HG03439 (cell line): Measurements from ENCODE around the gene NEU4.
"Not testable (repeated sequence)": the region's sequence is repeated elsewhere in the genome, so short reads cannot be mapped to it uniquely, and the experiment has no call there.

ENCODE experiments used
- ATAC-seq: cut with Tn5 transposase; IDR thresholded peaks from one replicate; pipeline ENCODE4 v1.9.1; 2021; ENCODE audit warnings: mild to moderate bottlenecking, moderate library complexity; ENCODE audit not compliant: unreplicated experiment

Gene NEU4

DNA sequence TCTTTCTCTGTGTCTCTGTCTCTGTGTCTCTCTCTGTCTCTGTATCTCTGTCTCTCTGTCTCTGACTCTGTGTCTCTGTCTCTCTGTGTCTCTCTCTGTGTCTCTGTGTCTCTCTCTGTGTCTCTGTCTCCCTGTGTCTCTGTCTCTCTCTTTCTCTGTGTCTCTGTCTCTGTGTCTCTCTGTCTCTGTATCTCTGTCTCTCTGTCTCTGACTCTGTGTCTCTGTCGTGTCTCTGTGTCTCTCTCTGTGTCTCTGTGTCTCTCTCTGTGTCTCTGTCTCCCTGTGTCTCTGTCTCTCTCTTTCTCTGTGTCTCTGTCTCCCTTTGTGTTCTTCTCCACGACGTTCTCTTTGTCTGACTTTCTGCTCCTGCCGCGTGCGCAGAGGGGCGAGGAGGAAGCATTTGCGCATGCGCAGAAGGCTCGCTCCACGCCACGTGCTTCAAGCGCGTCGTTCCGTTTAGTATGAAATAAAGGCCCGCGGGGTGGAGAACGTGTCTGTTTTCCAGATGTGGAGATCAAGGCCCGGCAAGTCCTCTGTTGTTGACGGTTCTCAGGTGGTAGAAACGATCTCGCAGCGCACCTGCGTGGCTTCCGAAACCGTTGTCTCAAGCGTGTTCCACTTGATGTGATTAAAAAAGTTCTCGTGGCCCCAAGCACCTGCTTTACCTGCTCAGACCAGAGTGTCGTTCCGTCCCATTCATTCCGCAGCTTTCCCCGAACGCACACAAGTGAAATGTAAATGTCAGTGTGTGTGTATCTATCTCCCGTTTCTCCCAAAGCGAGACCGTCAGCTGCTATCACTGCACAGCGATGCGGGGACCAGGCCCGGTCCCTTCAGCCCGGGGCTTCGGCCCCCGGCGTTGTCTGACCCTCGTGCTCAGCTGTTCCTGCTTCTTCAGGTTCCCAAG is 14.8 kb downstream of the NEU4 start:
- ATAC-seq: not testable (repeated sequence)

DNA sequence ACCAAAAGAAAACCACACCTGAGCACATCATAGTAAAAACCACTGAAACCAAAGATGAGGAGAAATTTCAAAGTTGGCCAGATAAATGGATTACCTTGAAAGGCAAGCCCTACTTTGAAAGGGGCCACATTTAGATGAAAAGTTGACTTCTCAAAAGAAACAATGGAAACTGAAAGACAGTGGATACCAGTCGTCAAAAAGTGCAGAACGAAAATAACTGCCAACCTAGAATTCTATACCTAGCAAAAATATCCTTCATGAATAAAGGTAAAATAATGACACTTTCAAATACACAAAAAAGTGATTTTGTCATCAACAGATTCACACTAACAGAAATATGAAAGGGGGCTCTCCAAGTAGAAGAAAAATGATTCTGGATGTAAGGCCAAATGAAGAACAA is 18.4 kb downstream of the NEU4 start:
- no peak for ATAC-seq

DNA sequence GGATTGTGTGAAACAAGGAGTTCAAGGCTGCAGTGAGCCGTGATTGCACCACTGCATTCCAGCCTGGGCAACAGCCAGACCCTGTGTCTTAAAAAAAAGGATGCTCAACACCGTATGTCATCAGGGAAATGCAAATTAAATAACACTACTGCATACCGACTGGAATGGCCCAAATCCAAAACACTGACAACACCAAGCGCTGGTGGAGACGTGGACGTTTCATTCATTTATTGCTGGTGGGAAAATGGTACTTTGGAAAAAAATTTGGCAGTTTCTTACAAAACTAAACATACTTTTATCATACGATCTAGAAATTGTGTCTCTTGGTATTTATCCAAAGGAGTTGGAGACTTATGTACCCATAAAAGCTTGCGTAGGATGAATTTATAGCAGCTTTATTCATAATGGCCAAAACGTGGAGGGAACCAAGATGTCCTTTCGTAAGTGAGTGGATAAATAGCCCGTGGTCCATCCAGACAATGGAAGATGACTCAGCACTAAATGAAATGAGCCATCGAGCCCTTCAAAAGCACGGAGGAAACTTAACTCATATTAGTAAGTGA is 24.2 kb downstream of the NEU4 start:
- no peak for ATAC-seq

DNA sequence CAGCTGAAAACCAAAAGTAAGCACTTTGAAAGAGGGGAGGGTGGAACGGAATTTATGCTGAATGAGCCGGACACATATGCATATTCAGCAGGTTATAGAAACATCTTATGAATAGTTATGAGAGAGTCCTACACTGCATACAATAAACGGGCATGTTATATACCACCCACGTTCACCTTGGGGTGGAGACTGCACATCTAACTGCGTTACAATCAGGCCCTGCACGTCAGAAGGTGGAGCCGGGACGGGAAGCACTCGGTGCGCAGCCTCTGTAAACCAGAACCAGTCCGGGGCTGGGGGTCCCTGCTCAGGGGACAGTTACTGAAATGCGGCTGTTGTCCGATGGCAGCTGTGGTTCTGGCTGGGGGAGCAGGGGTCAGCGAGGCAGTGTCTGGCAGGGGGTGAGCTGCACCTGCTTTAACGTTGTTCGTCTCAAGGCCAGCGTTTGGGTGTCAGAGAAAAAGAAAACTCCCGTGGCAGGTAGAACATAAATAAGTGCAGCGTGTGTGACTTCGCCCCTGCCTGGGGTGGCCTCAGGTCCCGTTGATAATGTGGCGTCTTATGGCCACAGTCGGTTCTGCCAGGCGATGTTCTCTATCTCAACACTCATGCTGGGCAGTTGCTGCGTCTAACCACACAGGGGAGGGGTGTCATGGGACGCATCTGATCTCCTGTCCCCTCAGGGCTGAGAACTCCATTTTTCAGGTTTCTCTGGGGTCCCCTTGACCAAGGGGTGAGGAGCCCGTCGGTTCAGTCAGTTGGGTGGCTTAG is 24.9 kb downstream of the NEU4 start:
- not testable (repeated sequence) for ATAC-seq

GRCh38 chr2:241834527-241835210 is 25.7 kb downstream of the NEU4 start:
- ATAC-seq: no peak

- no peak for ATAC-seq
Observed at GRCh38 chr2:241835611-241836010, 26.6 kb downstream of the NEU4 start.

DNA sequence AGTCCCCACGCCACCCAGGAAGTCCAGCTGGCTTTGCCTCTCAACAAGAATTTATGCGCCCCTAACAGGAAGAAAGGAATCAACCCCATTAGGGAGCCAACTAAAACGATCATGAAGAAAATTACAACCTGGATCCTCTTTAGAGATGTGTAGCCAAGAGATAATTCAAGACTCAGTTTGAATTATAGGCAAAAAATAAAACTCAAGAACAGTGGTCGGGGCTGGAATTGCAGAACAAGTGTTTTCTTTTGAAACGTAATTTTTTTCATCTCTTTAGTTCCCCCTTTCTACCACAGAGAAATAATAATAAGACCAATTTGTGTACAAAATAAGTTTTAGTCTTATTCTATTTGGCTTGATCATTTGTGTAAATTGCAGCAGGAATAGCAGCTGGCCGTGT is 27.3 kb downstream of the NEU4 start:
- ATAC-seq: no peak

DNA sequence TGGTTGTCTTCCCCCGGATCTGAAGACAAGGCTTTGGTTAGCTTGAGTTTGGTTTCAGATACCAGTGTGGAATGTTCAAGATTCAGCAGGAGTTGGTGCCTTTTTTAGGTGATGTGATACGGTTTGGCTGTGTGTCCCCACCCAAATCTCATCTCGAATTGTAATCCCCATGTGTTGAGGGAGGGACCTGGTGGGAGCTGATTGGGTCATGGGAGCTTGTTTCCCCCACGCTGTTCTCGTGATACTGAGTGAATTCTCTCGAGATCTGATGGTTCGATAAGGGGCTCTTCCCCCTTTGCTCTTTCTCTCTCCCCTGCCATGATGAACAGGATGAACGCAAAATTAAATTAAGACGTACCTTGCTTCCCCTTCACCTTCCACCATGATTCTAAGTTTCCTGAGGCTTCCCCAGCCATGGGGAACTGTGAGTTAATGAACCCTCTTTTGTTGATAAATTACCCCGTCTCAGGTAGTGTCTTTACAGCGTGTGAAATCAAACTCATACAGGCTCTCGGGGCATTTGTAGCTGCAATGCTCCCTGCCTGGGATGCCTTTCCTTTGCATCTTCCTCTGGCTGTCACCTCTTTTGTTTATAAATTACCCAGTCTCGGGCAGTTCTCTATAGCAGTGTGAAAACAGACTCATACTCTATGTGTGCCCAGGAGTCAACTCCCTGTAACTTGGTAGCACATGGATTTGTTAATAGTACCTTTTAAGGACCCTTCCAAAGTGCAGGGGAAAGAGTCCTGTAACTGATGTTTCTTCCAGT is 28.4 kb downstream of the NEU4 start:
- ATAC-seq: no peak

DNA sequence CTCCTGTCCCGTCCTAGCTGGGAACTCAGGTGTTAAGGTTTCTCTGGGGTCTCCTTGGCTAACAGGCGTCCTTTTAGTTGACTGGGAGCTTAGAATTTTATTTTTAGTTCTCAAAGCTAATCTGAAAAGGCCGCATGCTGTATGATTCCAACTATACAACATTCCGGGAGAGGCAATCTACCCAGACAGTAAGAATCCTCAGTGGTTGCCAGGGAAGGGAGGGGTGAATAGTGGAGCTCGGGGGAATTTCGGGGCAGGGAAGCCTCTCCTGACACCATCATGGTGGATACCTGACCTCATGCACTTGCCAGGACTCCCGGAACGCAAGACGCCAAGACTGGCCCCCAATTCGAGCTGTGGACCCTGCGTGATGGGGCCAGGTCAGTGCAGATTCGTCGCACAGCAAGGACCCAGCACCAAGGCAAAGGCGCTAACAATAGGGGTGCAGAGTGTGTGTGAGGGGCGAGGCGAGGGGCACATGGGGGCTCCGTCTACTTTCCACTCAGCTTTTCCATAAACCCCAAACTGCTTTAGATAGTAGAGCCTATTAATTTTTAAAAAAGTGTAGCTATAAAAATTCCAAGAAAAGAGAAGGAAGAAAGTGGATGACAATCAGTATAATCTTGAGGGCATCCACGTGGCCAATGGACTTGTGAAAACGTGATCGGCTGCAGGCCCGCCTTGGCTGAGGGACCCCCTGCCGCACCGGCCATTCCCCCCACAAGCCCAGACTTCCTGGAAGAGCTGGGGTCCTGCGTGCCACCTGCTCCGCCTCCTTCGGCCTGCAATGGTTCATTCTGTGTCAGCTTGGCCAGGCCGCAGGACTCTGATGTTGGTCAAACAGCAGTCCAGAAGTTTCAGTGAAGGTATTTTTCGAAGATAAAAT is 32.4 kb downstream of the NEU4 start:
- ATAC-seq: no peak

DNA sequence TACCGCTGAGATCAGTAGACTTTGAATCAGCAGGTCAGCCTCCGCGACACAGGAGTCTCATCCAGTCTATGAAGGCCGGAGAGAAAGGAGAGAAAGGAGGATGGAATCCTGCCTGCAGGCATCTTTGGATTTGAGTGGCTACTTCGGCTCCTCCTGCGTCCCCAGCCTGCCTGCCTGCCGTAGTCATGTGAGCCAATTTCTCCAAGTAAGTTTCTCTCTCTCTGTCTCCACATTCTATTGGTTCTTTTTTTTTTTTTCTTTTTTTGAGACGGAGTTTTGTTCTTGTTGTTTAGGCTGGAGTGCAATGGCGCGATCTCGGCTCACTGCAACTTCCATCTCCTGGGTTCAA is 33.0 kb downstream of the NEU4 start:
- ATAC-seq: no peak

- no peak for ATAC-seq
Observed at GRCh38 chr2:241842620-241843211, 33.7 kb downstream of the NEU4 start.

GRCh38 chr2:241843321-241844065 is 34.5 kb downstream of the NEU4 start:
- ATAC-seq: no peak

DNA sequence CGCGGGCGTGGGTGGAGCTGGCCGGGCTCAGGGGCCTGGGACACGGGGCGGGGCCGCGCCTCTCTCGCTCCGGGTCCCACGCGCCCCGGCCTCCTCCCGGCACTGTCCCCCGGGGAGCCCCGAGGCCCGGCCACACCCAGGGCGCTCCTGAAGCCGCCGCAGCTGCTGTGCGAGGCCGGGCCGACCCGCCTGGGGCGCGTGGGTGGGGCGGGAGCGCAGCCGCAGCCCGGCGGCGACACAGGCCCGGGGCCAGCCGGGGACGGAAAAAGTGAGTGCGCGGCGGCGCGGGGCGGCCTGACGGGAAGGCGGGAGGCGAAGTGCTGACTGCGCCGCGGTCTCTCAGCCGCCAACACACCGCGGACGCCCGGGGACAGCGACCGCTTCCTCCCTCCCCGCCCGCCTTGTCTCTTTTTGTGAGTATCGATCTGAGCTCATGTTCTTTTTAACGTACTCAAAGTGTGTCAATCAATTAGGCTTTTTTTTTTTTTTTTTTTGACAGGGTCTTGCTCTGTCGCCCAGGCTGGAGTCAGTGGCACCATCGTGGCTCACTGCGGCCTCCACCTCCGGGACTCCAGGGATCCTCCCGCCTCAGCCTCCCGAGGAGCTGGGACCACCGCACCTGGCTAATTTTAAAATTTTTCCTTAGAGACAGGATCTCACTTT is 35.2 kb downstream of the NEU4 start:
- ATAC-seq: peak; percentile 58

GRCh38 chr2:241844831-241845578 is 36.0 kb downstream of the NEU4 start:
- ATAC-seq: no peak

GRCh38 chr2:241846406-241846805 is 37.4 kb downstream of the NEU4 start:
- no peak for ATAC-seq

DNA sequence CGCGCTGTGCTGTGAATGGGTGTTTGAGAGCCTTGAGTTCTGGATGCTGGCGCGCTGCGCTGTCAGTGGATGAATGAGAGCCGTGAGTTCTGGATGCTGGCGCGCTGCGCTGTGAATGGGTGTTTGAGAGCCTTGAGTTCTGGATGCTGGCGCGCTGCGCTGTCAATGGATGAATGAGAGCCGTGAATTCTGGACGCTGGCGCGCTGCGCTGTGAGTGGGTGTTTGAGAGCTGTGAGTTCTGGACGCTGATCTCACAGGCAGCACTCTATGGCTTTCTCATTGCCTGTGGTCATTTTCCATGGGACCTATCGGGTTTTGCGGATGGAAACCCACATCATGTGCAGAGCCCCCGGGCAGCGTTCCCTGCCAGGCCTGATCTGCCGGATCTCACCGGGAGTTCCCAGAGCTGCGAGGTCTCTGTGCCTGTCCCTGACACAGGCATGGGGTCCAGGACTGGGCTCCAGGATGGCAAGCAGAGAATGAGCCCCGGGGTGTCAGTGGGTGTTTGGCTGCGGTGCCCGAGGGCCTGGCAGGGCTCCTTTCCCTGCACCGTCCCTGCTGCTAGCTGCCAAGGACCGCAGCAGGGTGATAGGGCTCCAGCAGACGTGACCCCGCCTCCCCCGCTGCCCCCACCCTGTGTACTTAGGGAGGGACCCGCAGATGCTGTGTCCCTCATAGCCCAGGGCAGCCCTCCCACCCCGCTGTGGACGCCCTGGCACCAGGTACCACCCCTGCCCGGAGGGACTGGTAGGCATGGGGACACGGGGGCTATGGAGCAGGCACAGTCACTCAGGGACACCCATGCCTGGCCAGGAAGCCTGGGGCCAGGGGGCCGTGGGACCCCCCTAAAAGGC is 40.0 kb downstream of the NEU4 start:
- ATAC-seq: no peak
